Gastrocnemius medialis (tissue), 4 donors: ENCODE measurements around the gene PCDHA5. TPM values are rescaled to one million over a fixed set of nuclear protein-coding genes. Genes with fewer than 3 reads are reported as not detected.
A peak's percentile ranks its signal among the peaks of the same experiment; 100 is the strongest.
"Not testable (repeated sequence)": the region's sequence is repeated elsewhere in the genome, so short reads cannot be mapped to it uniquely, and the experiment has no call there.

Experiments
- ATAC-seq, 2 donors: fragments of 150-250 bp; one replicate each; pipeline ENCODE4 v1.9.1; 2016
- DNase-seq, 2 donors: peaks; one replicate each; pipeline ENCODE4 v3.0.0-alpha.2; 2019
- H3K27ac ChIP-seq, 4 donors: fragments of 200-600 bp; sonication (generic); 1 replicate in 1 of 4; 2 replicates in 3 of 4; pipeline ENCODE4 v1.5.1; 2016 to 2018; ENCODE audit warnings: mild to moderate bottlenecking in 2 of 4, moderate library complexity in 1 of 4
- H3K27me3 ChIP-seq, 3 donors: fragments of 200-600 bp; sonication (generic) in 2 of 3; 1 replicate in 1 of 3; 2 replicates in 2 of 3; pipeline versions ENCODE4 v1.5.1 to v1.6.0; 2016 to 2019; ENCODE audit warnings: mild to moderate bottlenecking in 1 of 3, moderate library complexity in 1 of 3
- H3K36me3 ChIP-seq, 2 donors: fragments of 200-600 bp; sonication (generic) in 1 of 2; one replicate each; pipeline ENCODE4 v1.5.1; 2017 to 2018
- H3K4me1 ChIP-seq, 2 donors: fragments of 200-600 bp; sonication (generic) in 1 of 2; one replicate each; pipeline ENCODE4 v1.5.1; 2016 to 2017; ENCODE audit warnings: mild to moderate bottlenecking in 2 of 2
- H3K4me3 ChIP-seq, 4 donors: fragments of 200-600 bp; sonication (generic) in 3 of 4; 1 replicate in 1 of 4; 2 replicates in 3 of 4; pipeline ENCODE4 v1.5.1; 2016 to 2019; ENCODE audit warnings: mild to moderate bottlenecking in 2 of 4
- H3K9me3 ChIP-seq, 3 donors: fragments of 200-600 bp; sonication (generic) in 2 of 3; 1 replicate in 1 of 3; 2 replicates in 2 of 3; pipeline ENCODE4 v1.5.1; 2016 to 2019
- POLR2A ChIP-seq, 2 donors: fragments of 450-650 bp; IDR thresholded peaks; one replicate each; pipeline ENCODE4 v1.6.1; 2017; ENCODE audit warnings: antibody characterized with exemption in 2 of 2, mild to moderate bottlenecking in 2 of 2, moderate library complexity in 2 of 2
- in situ Hi-C, 4 donors: fragments of 200-750 bp; cut with MboI; loops; one replicate each; pipeline versions ENCODE4 v1.15.0 to v1.8.0; 2017; ENCODE audit warnings: low sequenced_read_pairs in 4 of 4
- intact Hi-C: fragments of 100-400 bp; cut with DNase I; formaldehyde crosslinking; loops from one replicate; pipeline ENCODE4 v1.15.1; 2023; ENCODE audit warnings: low total_unique reads
- total RNA-seq, 4 donors: library from RNA; depleted of rRNA; stranded (reverse); fragments of >200 nt; gene quantifications; one replicate each; pipeline versions ENCODE4 v1.1.0 to v1.2.3, GENCODE V29; 2016
- TF ChIP-seq, protein P1 (sequence below), 5 experiments: fragments of 450-650 bp in 3 of 5; fragments of 200-600 bp in 2 of 5; sonication (generic) in 2 of 5; IDR thresholded peaks in 4 of 5; conservative IDR thresholded peaks in 1 of 5; 1 replicate in 4 of 5; 2 replicates in 1 of 5; pipeline ENCODE4 v1.5.1; 2016 to 2019; ENCODE audit warnings: antibody characterized with exemption in 5 of 5, mild to moderate bottlenecking in 3 of 5, moderate library complexity in 3 of 5

The PCDHA5 gene
- total RNA-seq, 4 donors from 2014 or later: not detected

DNA sequence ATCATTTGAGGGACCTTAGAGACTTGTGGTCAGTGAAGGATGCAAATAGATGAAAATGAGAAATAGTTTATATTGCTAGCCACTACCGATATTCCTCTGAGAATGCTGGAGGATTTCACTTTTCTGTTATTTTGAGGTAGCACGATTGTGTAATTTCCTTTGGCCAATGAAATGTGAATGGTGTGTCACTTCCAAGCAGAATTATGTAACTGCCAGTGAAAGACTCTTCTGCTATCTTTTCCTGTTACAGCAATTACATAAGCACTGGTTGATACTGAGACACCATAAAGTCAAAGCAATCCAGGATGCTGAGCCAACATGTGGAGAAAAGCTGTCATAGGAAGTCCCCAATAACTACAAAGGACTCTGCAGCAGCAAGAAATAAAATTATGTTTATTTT, 30.3 kb upstream of the PCDHA5 start:
- ATAC-seq (no peak), DNase-seq (no peak)
- in situ Hi-C loops: no loop called here
- TF ChIP-seq, protein P1, sequence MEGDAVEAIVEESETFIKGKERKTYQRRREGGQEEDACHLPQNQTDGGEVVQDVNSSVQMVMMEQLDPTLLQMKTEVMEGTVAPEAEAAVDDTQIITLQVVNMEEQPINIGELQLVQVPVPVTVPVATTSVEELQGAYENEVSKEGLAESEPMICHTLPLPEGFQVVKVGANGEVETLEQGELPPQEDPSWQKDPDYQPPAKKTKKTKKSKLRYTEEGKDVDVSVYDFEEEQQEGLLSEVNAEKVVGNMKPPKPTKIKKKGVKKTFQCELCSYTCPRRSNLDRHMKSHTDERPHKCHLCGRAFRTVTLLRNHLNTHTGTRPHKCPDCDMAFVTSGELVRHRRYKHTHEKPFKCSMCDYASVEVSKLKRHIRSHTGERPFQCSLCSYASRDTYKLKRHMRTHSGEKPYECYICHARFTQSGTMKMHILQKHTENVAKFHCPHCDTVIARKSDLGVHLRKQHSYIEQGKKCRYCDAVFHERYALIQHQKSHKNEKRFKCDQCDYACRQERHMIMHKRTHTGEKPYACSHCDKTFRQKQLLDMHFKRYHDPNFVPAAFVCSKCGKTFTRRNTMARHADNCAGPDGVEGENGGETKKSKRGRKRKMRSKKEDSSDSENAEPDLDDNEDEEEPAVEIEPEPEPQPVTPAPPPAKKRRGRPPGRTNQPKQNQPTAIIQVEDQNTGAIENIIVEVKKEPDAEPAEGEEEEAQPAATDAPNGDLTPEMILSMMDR (IDR thresholded peaks at IDR 0.05 in 4 of 5, conservative IDR thresholded peaks at IDR 0.05 in 1 of 5): no peak
- TF ChIP-seq POLR2A (IDR thresholded peaks at IDR 0.05): no peak
- Histone ChIP-seq H3K4me1 (no peaks in the 10 kb centered on the region), H3K27ac (no peak overlapping the region), H3K9me3 (peaks cover 0 to 26% (median 2%) of the 10 kb centered on the region in 3 donors), H3K27me3 (peaks cover 0 to 29% (median 12%) of the 10 kb centered on the region in 3 donors), H3K36me3 (no peaks in the 10 kb centered on the region), H3K4me3 (no peak overlapping the region)
- intact Hi-C loops: no loop called here

GRCh38 chr5:140794595-140795258, 26.7 kb upstream of the PCDHA5 start, which contains the start of gene PCDHA2:
Gene PCDHA2 (plus strand): TSS chr5:140794852.
- no peaks in the 10 kb centered on the region for H3K36me3 ChIP-seq
- in situ Hi-C loops (no loop called here), intact Hi-C loops (no loop called here)
- peak within 1 kb of the TSS in 2 of 4 donors; percentile 8 to 32 for H3K4me3 ChIP-seq
- H3K27ac ChIP-seq: no peak within 1 kb of the TSS
- no peak for ATAC-seq
- no peak for DNase-seq
- peaks cover 0 to 14% (median 6%) of the 10 kb centered on the region in 3 donors for H3K27me3 ChIP-seq
- H3K4me1 ChIP-seq: no peaks in the 10 kb centered on the region
- peaks cover 0 to 20% (median 0%) of the 10 kb centered on the region in 3 donors for H3K9me3 ChIP-seq
- no peak for TF ChIP-seq POLR2A (IDR thresholded peaks at IDR 0.05)
- TF ChIP-seq, protein P1 (IDR thresholded peaks at IDR 0.05 in 4 of 5, conservative IDR thresholded peaks at IDR 0.05 in 1 of 5): peak in 1 of 5 experiments; percentile 20

DNA sequence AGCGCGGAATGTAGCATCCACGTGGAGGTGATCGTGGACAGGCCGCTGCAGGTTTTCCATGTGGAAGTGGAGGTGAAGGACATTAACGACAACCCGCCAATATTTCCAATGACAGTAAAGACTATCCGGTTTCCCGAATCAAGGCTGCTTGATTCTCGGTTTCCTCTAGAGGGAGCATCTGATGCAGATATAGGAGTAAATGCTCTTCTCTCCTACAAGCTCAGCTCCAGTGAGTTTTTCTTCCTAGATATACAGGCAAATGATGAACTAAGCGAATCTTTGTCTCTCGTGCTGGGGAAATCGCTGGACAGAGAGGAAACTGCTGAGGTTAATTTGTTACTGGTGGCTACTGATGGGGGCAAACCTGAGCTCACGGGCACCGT, 26.2 kb upstream of the PCDHA5 start:
- ATAC-seq (no peak), DNase-seq (no peak)
- Histone ChIP-seq H3K4me3 (peak overlapping the region in 1 of 4 donors; percentile 32), H3K27me3 (peaks cover 0 to 17% (median 6%) of the 10 kb centered on the region in 3 donors), H3K27ac (no peak overlapping the region), H3K9me3 (peaks cover 0 to 20% (median 0%) of the 10 kb centered on the region in 3 donors), H3K4me1 (no peaks in the 10 kb centered on the region), H3K36me3 (no peaks in the 10 kb centered on the region)
- in situ Hi-C loops: no loop called here
- TF ChIP-seq, protein P1 (IDR thresholded peaks at IDR 0.05 in 4 of 5, conservative IDR thresholded peaks at IDR 0.05 in 1 of 5): no peak
- TF ChIP-seq POLR2A (IDR thresholded peaks at IDR 0.05): no peak
- intact Hi-C loops: no loop called here

- ATAC-seq, H3K36me3 ChIP-seq, intact Hi-C loops, H3K4me3 ChIP-seq, H3K27ac ChIP-seq, H3K4me1 ChIP-seq, DNase-seq, in situ Hi-C loops: not testable (repeated sequence)
- Histone ChIP-seq H3K9me3 (peaks cover 0 to 20% (median 0%) of the 10 kb centered on the region in 3 donors), H3K27me3 (peaks cover 0 to 22% (median 6%) of the 10 kb centered on the region in 3 donors)
Measured at GRCh38 chr5:140796072-140796717, 25.2 kb upstream of the PCDHA5 start.

- H3K9me3 ChIP-seq: peaks cover 0 to 20% (median 0%) of the 10 kb centered on the region in 3 donors
- in situ Hi-C loops (no loop called here), intact Hi-C loops (no loop called here)
- no peaks in the 10 kb centered on the region for H3K36me3 ChIP-seq
- no peak overlapping the region for H3K4me3 ChIP-seq
- no peaks in the 10 kb centered on the region for H3K4me1 ChIP-seq
- DNase-seq (no peak), ATAC-seq (no peak)
- peaks cover 0 to 22% (median 6%) of the 10 kb centered on the region in 3 donors for H3K27me3 ChIP-seq
- no peak for TF ChIP-seq POLR2A (IDR thresholded peaks at IDR 0.05)
- TF ChIP-seq, protein P1 (IDR thresholded peaks at IDR 0.05 in 4 of 5, conservative IDR thresholded peaks at IDR 0.05 in 1 of 5): no peak
- H3K27ac ChIP-seq: no peak overlapping the region
Measured at GRCh38 chr5:140796718-140797095, 24.7 kb upstream of the PCDHA5 start.
